ENCODE measurements around the gene ACTL9.

- no peak for TF ChIP-seq POLR2AphosphoS5 (IDR thresholded peaks at IDR 0.05)
- TF ChIP-seq POLR2A (IDR thresholded peaks at IDR 0.05), result no peak
Measured at GRCh38 chr19:8697671-8698432, 743 bp downstream of the ACTL9 start.

Measured in spleen (tissue), 3 donors.